HG03378 (cell line): Measurements from ENCODE around the gene SGIP1.
"Not testable (repeated sequence)": the region's sequence is repeated elsewhere in the genome, so short reads cannot be mapped to it uniquely, and the experiment has no call there.

Source experiments
- ATAC-seq: cut with Tn5 transposase; IDR thresholded peaks from one replicate; pipeline ENCODE4 v1.9.1; 2021; ENCODE audit warnings: mild to moderate bottlenecking, moderate library complexity; ENCODE audit not compliant: unreplicated experiment

Gene SGIP1

GRCh38 chr1:66725885-66726665, 192.1 kb downstream of the SGIP1 start:
- ATAC-seq, result peak; percentile 80

GRCh38 chr1:66728021-66728420, 194.1 kb downstream of the SGIP1 start:
- ATAC-seq, result no peak

- not testable (repeated sequence) for ATAC-seq
These were observed 194.8 kb downstream of the SGIP1 start for GRCh38 chr1:66728716-66729115.

GRCh38 chr1:66729119-66729518, 195.2 kb downstream of the SGIP1 start:
- ATAC-seq, result no peak

- ATAC-seq, result no peak
These were observed 195.6 kb downstream of the SGIP1 start for GRCh38 chr1:66729523-66729922.

GRCh38 chr1:66730462-66730861, 196.5 kb downstream of the SGIP1 start:
- ATAC-seq, result no peak

- peak; percentile 83 for ATAC-seq
These were observed 197.4 kb downstream of the SGIP1 start for GRCh38 chr1:66731170-66731865.

- peak; percentile 62 for ATAC-seq
These were observed 198.6 kb downstream of the SGIP1 start for GRCh38 chr1:66732407-66733166.

- no peak for ATAC-seq
These were observed 199.5 kb downstream of the SGIP1 start for GRCh38 chr1:66733348-66734017.

GRCh38 chr1:66734531-66734930, 200.6 kb downstream of the SGIP1 start:
- ATAC-seq, result not testable (repeated sequence)

GRCh38 chr1:66737836-66738235, 203.9 kb downstream of the SGIP1 start:
- ATAC-seq, result no peak

- ATAC-seq, result peak; percentile 89
These were observed 205.6 kb downstream of the SGIP1 start for GRCh38 chr1:66739401-66740157.

GRCh38 chr1:66745451-66745850, 211.5 kb downstream of the SGIP1 start:
- ATAC-seq, result no peak

GRCh38 chr1:66747501-66747900, 213.5 kb downstream of the SGIP1 start:
- ATAC-seq, result no peak

- no peak for ATAC-seq
These were observed 216.6 kb downstream of the SGIP1 start for GRCh38 chr1:66750577-66750976.

- no peak for ATAC-seq
These were observed 217.2 kb downstream of the SGIP1 start for GRCh38 chr1:66751160-66751559.

- ATAC-seq, result peak; percentile 51
These were observed 218.1 kb downstream of the SGIP1 start, which contains the start of gene DYNLT5 for GRCh38 chr1:66752000-66752592. Gene DYNLT5, plus strand, starts transcription at chr1:66752459. Its CDS starts 2,200 bp downstream, at chr1:66754659.

- no peak for ATAC-seq
These were observed 218.9 kb downstream of the SGIP1 start for GRCh38 chr1:66752671-66753371.

- ATAC-seq, result no peak
These were observed 223.8 kb downstream of the SGIP1 start for GRCh38 chr1:66757722-66758240.
